ENCODE measurements around the gene ITGA5. TPM values are rescaled to one million over a fixed set of nuclear protein-coding genes. Genes with fewer than 3 reads are reported as not detected.
A peak's percentile ranks its signal among the peaks of the same experiment; 100 is the strongest.

ITGA5 gene
- total RNA-seq, 2 donors from 2014 or later, result 80.5 to 144 TPM

DNA sequence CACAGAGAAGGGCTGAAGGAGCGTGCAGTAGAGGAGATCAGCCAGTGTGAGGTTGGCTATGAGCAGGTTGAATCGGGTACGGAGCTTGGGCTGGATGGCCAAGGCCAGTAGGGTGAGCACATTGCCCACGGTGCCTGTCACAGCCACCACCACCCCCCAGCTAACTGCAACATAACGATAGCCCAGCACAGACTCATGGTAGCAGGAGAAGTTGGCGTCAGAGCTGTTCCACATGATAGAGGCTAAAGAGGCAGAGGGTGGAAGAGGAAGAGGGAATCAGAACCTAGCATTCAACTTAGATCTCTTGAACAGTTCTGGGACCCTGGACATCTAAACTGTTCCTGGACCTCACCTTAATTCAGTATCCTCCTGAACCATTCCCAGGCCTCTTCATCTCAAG, 55.4 kb downstream of the ITGA5 start:
- Histone ChIP-seq H3K4me3 (no peak overlapping the region), H3K36me3 (no peaks in the 10 kb centered on the region), H3K4me1 (peaks cover 0 to 19% of the 10 kb centered on the region in 2 donors), H3K27ac (no peak overlapping the region), H3K27me3 (no peaks in the 10 kb centered on the region), H3K9me3 (no peaks in the 10 kb centered on the region)
- TF ChIP-seq, protein P1, sequence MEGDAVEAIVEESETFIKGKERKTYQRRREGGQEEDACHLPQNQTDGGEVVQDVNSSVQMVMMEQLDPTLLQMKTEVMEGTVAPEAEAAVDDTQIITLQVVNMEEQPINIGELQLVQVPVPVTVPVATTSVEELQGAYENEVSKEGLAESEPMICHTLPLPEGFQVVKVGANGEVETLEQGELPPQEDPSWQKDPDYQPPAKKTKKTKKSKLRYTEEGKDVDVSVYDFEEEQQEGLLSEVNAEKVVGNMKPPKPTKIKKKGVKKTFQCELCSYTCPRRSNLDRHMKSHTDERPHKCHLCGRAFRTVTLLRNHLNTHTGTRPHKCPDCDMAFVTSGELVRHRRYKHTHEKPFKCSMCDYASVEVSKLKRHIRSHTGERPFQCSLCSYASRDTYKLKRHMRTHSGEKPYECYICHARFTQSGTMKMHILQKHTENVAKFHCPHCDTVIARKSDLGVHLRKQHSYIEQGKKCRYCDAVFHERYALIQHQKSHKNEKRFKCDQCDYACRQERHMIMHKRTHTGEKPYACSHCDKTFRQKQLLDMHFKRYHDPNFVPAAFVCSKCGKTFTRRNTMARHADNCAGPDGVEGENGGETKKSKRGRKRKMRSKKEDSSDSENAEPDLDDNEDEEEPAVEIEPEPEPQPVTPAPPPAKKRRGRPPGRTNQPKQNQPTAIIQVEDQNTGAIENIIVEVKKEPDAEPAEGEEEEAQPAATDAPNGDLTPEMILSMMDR (IDR thresholded peaks at IDR 0.05), result no peak
- DNase-seq (ENCODE audit: low spot score), result no peak

DNA sequence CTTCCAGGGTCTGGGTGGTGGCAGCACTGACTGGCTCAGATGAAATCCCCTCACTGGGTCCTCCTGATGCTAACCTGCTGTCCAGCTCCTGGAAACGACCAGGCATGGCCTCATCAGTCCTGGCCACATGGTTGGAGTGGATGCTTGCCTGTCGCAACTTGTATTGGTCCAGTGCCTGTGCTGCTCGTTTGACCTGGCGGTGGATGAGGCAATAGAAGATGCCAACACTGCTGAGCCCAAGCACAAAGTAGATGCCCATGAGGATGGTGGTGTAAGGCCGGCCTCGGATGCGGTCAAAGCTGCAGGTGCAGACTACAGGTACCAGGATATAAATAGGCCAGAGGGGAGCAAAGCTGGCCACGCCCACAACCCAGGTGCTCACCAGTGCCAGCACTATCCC, 56.0 kb downstream of the ITGA5 start:
- Histone ChIP-seq H3K4me3 (no peak overlapping the region), H3K4me1 (peaks cover 0 to 20% of the 10 kb centered on the region in 2 donors), H3K9me3 (no peaks in the 10 kb centered on the region), H3K27ac (no peak overlapping the region), H3K27me3 (no peaks in the 10 kb centered on the region), H3K36me3 (no peaks in the 10 kb centered on the region)
- no peak for DNase-seq (ENCODE audit: low spot score)
- TF ChIP-seq, protein P1 (IDR thresholded peaks at IDR 0.05), result no peak

DNA sequence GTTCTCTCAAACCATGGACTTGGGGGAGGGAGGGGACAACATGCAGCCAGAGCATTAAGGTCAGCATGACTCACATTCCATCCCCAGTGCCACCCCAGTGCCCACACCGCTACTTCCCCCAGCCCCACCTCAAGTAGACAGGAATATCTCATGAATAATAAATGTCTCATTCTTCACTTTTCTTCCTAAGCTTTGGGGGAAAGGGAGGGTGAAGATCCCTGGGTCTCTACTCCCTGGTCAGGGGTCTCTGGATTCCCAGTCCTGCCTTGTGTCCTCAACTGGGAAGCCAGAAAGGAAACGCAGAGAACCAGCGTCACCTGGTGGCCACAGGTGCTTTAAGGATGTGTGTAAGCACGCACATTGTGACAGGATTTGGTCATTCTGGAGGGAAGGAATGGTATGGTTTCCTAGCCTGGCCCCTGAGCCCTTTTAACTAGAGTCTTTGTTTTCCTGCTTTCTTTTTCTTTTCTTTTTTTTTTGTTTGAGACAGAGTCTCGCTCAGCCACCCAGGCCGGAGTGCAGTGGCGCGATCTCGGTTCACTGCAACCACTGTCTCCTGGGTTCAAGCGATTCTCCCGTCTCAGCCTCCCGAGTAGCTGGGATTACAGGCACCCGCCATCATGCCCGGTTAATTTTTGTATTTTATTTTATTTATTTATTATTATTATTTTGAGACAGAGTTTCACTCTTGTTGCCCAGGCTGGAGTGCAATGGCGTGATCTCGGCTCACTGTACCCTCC, 58.2 kb downstream of the ITGA5 start:
- DNase-seq (ENCODE audit: low spot score), result no peak
- H3K36me3 ChIP-seq, result no peaks in the 10 kb centered on the region
- peaks cover 0 to 29% of the 10 kb centered on the region in 2 donors for H3K4me1 ChIP-seq
- TF ChIP-seq, protein P1 (IDR thresholded peaks at IDR 0.05), result peak; percentile 67 to 79
- no peaks in the 10 kb centered on the region for H3K27me3 ChIP-seq
- H3K4me3 ChIP-seq, result no peak overlapping the region
- no peaks in the 10 kb centered on the region for H3K9me3 ChIP-seq
- H3K27ac ChIP-seq, result peak overlapping the region; percentile 86 to 90

DNA sequence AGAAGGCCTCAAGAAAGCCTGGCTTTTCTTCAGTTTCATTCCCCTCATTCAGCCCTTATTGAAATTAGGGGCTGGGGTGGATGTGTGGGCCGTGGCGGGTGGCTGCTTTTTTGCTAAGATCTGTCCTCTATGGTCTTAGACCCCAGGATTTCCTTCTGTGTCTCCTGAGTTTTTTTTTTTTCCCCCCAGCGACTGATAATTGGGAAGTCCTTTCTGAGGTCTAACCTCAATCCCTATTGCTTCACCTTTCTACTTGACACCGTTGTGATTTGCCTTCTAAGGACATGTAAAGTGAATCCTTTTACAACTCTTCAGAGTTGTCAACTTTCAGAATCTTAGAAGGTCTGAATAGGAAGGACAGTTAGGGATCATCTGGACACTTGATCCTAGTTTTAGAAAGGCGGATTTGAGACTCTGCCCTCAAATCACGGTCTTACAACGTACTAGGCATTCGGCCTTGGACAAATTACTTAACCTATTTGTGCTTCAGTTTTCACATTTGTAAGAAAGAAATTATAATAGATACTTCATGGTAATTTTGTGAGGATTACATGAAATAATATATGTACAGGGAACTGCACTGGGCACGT, 59.2 kb downstream of the ITGA5 start:
- no peak for DNase-seq (ENCODE audit: low spot score)
- H3K36me3 ChIP-seq, result no peaks in the 10 kb centered on the region
- H3K27me3 ChIP-seq, result no peaks in the 10 kb centered on the region
- peak overlapping the region; percentile 56 to 67 for H3K4me3 ChIP-seq
- TF ChIP-seq, protein P1 (IDR thresholded peaks at IDR 0.05), result no peak
- peak overlapping the region; percentile 86 to 90 for H3K27ac ChIP-seq
- no peaks in the 10 kb centered on the region for H3K9me3 ChIP-seq
- H3K4me1 ChIP-seq, result peaks cover 0 to 29% of the 10 kb centered on the region in 2 donors

DNA sequence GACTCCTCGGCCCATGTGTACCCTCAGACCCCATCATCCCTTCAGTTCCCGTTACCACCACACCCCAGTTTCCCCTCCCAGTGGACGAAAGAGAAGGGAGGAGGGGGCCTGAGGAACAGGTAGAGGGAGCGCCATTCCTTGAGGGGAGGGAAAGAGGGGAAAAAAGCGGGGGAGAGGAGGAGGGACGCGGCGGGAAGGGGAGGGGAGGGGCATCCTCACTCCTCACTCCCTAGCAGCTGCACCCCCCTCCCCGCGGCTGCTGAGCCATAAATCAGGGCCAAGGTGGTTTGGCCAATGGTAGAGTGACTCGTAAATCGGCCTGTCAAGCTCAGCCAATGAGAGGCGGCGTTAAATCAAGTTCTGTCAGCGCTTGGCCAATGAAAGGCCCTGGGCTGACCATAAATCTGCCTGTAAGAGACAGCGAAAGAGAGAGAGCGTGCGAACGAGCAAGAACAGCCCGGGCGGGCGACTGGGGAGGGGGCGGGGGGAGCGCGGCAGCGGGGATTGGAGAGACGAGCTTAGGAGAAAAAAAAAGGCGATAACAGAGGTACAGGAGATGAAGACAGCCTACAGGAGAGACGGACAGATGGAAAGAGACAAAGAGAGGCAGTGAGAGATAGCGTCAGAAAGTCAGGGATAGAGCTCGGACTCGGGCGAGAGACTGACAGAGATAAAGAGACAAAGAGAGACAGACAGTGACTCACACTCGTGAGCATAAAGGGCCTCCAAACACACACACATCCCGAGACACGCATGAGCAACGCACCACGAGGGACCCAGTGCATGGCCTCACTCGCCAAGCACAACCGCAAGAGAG, 59.9 kb downstream of the ITGA5 start:
- H3K27ac ChIP-seq, result peak overlapping the region; percentile 86 to 90

More for the DNA sequence above, 59.9 kb downstream of the ITGA5 start:
- peak; percentile 99 for DNase-seq (ENCODE audit: low spot score)
- peak overlapping the region; percentile 56 to 67 for H3K4me3 ChIP-seq
- peaks cover 0 to 29% of the 10 kb centered on the region in 2 donors for H3K4me1 ChIP-seq
- TF ChIP-seq, protein P1 (IDR thresholded peaks at IDR 0.05), result no peak
- no peaks in the 10 kb centered on the region for H3K36me3 ChIP-seq
- H3K27me3 ChIP-seq, result no peaks in the 10 kb centered on the region
- H3K9me3 ChIP-seq, result no peaks in the 10 kb centered on the region

Measured in right atrium auricular region (tissue), 2 donors.